Heart left ventricle (tissue), 16 donors: ENCODE data around the gene ASCC1. TPM values are rescaled to one million over a fixed set of nuclear protein-coding genes. Genes with fewer than 3 reads are reported as not detected.

ENCODE experiments used
- ATAC-seq, 4 donors: fragments of 200-7000 bp; cut with Tn5 transposase; one replicate each; pipeline ENCODE4 v1.9.1; 2020 to 2022; ENCODE audit warnings: moderate library complexity in 4 of 4, mild to moderate bottlenecking in 3 of 4, moderate number of reproducible peaks in 1 of 4
- DNase-seq, 5 donors: peaks; one replicate each; pipeline ENCODE4 v3.0.0-alpha.2; 2020
- H3K27ac ChIP-seq, 12 donors: fragments of 200-600 bp; sonication (generic) in 4 of 12; one replicate each; pipeline versions ENCODE4 v1.5.0 to v1.8.0; 2016 to 2022; ENCODE audit warnings: mild to moderate bottlenecking in 2 of 12
- H3K27me3 ChIP-seq, 9 donors: fragments of 200-600 bp; sonication (generic) in 2 of 9; one replicate each; pipeline versions ENCODE4 v1.5.1 to v1.8.0; 2016 to 2022; ENCODE audit warnings: mild to moderate bottlenecking in 3 of 9
- H3K36me3 ChIP-seq, 9 donors: fragments of 200-600 bp; sonication (generic) in 2 of 9; one replicate each; pipeline versions ENCODE4 v1.5.0 to v1.8.0; 2018 to 2022; ENCODE audit warnings: mild to moderate bottlenecking in 2 of 9
- H3K4me1 ChIP-seq, 12 donors: fragments of 200-600 bp; sonication (generic) in 4 of 12; one replicate each; pipeline versions ENCODE4 v1.5.0 to v1.8.0; 2016 to 2022; ENCODE audit warnings: mild to moderate bottlenecking in 3 of 12
- H3K4me3 ChIP-seq, 12 donors: fragments of 200-600 bp; sonication (generic) in 4 of 12; one replicate each; pipeline versions ENCODE4 v1.5.0 to v1.8.0; 2017 to 2022; ENCODE audit warnings: mild to moderate bottlenecking in 9 of 12, moderate library complexity in 4 of 12
- H3K9me3 ChIP-seq, 12 donors: fragments of 200-600 bp; sonication (generic) in 4 of 12; one replicate each; pipeline versions ENCODE4 v1.5.0 to v1.8.0; 2016 to 2022; ENCODE audit warnings: mild to moderate bottlenecking in 1 of 12
- CTCF ChIP-seq, 12 donors: fragments of 200-600 bp; sonication (generic) in 4 of 12; IDR thresholded peaks; one replicate each; pipeline versions ENCODE4 v1.5.0 to v1.8.0; 2018 to 2022; ENCODE audit warnings: antibody characterized with exemption in 12 of 12, mild to moderate bottlenecking in 5 of 12
- POLR2A ChIP-seq, 2 donors: fragments of 450-650 bp; IDR thresholded peaks; one replicate each; pipeline ENCODE4 v1.6.1; 2017; ENCODE audit warnings: antibody characterized with exemption in 2 of 2, mild to moderate bottlenecking in 2 of 2, moderate library complexity in 2 of 2
- WGBS, 4 donors: extraction: QIAGEN DNeasy Blood & Tissue Kit in 2 of 4; methylation state at CpG; one replicate each; pipeline versions ENCODE4 v1.1.5 to v1.1.7; 2013 to 2018; 5-methylcytosine and 5-hydroxymethylcytosine counted together
- intact Hi-C, 10 donors: fragments of 100-400 bp; cut with DNase I; formaldehyde crosslinking; loops; one replicate each; pipeline versions ENCODE4 v1.11.1 to v1.14.2; 2022
- polyA plus RNA-seq, 2 donors: library from polyadenylated mRNA; stranded (reverse); fragments of 200-250 nt; gene quantifications; one replicate each; pipeline ENCODE4 v1.2.3, GENCODE V29; 2013
- total RNA-seq, 9 donors: library from RNA; depleted of rRNA in 2 of 9; stranded (reverse); fragments of >200 nt in 2 of 9; fragmentation: NEBNext Ultra II Directional in 3 of 9; extraction: Animal tissue kit (Norgen Biotek cat#: 25700) in 3 of 9; gene quantifications; one replicate each; pipeline versions ENCODE4 v1.1.0 to v1.2.4, GENCODE V29; 2016 to 2023
- donor health status: ischemic (EF 13 %, LVEDD 7.1; RV severe dilation, severe dysfunction).
- donor health status: healthy with polysubstance abuse.
- donor health status: DM: no; HTN: yes; CAD: no.
- donor health status: DM: no; HTN: no; CAD: no.
- donor health status: ischemic (EF 25% LVEDD 6.9; RV normal size, moderate dysfunction).
- donor health status: ischemic (EF 25% LVEDD 5.7; RV mildly dilated, moderate dysfunction).
- donor health status: healthy.
- donor health status: DM: yes; HTN: yes; CAD: no.
- donor health status: ischemic (EF 35%, LVEDD 5.7; RV mildly dilated, moderate dysfunction).
- donor health status: nonischemic (EF 11% LVEDD 7.7; RV severe dilation, severe dysfunction).
- donor health status: DM: yes; HTN: yes; CAD: no.
- donor health status: PGD.
- donor health status: ischemic (EF 29% LVEDD 5.4; RV normal size, mild dysfunction).
- donor health status: nonischemic (EF 23%, LVEDD 6.1; RV moderate dilation, normal function).

ASCC1 gene
- total and polyA plus RNA-seq, 11 donors: 12.0 to 49.6 (median 35.3) TPM

DNA sequence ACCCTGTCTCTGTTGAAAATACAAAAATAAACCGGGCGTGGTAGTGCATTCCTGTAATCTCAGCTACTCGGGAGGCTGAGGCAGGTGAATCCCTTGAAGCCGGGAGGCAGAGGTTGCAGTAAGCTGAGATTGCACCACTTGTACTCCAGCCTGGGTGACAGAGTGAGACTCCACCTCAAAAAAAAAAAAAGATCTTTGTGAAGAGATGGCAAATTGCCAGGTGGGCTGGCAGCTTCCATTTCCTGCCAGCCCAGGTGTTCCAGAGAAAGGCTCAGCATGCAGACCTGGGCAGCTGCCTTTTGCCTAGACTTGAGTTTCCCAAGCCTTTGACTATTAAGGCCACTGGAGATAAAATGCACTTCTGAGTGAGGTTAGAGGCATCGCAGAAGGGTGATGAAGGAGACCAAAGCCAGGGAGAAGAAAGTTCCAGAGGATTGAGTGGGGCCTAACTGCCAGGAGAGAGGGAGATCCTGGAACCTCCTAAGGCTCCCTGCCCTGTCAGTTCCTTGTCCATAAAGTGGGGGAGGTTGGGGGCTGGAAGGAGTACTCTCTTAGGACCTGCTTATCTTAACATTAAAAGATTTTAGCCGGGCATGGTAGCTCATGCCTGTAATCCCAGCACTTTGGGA, 47.7 kb upstream of the ASCC1 start:
- no peaks in the 10 kb centered on the region for H3K9me3 ChIP-seq
- H3K36me3 ChIP-seq: no peaks in the 10 kb centered on the region
- intact Hi-C loops: loop anchor here in 1 of 10 donors (5.0 kb wide), 1 partner anchor 69 kb away; no protein-coding TSS in a partner anchor
- H3K4me3 ChIP-seq: no peak overlapping the region
- peaks cover 13 to 51% (median 30%) of the 10 kb centered on the region in 12 donors for H3K4me1 ChIP-seq
- H3K27ac ChIP-seq: no peak overlapping the region
- H3K27me3 ChIP-seq: no peaks in the 10 kb centered on the region
- ATAC-seq: no peak
- DNase-seq: no peak
- WGBS, 4 donors: 62 to 69% (median 66%) methylated on average over 6 of the region's 6 CpGs
- TF ChIP-seq CTCF (IDR thresholded peaks at IDR 0.05): no peak
- TF ChIP-seq POLR2A (IDR thresholded peaks at IDR 0.05): no peak

- H3K27me3 ChIP-seq: no peaks in the 10 kb centered on the region
- H3K9me3 ChIP-seq: no peaks in the 10 kb centered on the region
- H3K4me1 ChIP-seq: peaks cover 13 to 68% (median 38%) of the 10 kb centered on the region in 12 donors
- 92 to 97% (median 94%) methylated on average over 7 of the region's 7 CpGs for WGBS, 4 donors
- peak overlapping the region in 1 of 12 donors; percentile 66 for H3K4me3 ChIP-seq
- peak overlapping the region; percentile 75 to 98 (median 92) for H3K27ac ChIP-seq
- ATAC-seq (no peak), DNase-seq (no peak)
- no peaks in the 10 kb centered on the region for H3K36me3 ChIP-seq
- TF ChIP-seq CTCF (IDR thresholded peaks at IDR 0.05): no peak
- TF ChIP-seq POLR2A (IDR thresholded peaks at IDR 0.05): no peak
- intact Hi-C loops: loop anchor here in 1 of 10 donors (5.0 kb wide), 1 partner anchor 70 kb away; no protein-coding TSS in a partner anchor
These were observed 45.8 kb upstream of the ASCC1 start for GRCh38 chr10:72261784-72262404.

DNA sequence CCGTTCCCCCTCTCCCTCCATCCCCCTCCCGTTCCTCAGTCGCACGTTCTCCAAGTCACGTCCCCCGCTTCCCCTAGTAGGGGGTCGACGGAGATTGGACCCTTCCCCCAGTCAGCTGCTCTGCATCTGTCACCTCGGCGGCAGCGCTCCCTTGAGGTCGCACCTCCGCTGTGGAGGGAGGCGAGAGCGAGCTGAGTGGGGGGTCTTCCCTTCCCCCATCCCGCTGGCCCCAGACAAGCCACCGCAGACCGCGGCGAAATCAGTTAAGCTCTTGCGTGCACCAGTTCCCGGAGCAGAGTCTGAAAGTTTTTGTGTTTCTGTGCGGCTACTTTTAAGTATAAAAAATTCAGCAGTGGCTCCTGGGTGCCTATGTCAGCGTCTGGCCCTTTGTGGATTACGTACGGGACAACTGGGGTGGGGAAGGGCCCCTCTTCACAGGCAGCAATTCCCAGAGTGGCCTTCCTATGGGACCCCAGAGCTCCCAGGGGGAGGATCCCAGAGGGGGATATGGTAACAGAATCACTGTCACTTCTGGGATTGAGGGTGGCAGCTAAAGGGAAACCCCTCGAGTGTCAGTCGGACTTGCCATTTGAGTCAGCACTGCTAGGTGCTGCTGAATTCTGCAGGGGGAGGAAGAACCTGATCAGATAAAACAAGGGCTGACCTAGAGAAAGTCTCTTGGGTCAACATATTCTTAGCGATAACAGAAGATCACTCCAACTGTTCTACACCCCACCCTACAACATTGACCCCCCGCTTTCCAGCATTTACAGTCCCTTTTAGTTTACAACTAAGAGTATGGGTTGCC, 45.1 kb upstream of the ASCC1 start:
- H3K4me3 ChIP-seq: peak overlapping the region; percentile 16 to 70 (median 52)
- intact Hi-C loops: loop anchor here in 2 of 10 donors (1.0 to 5.0 kb wide), 2 partner anchors 12 to 71 kb away; partner anchors contain the start of gene DDIT4 (in 1 of the 2)
- H3K27me3 ChIP-seq: no peaks in the 10 kb centered on the region
- H3K27ac ChIP-seq: peak overlapping the region; percentile 75 to 98 (median 92)
- TF ChIP-seq CTCF (IDR thresholded peaks at IDR 0.05) (peak in 2 of 12 donors; percentile 11 to 22), POLR2A (IDR thresholded peaks at IDR 0.05) (no peak)
- H3K36me3 ChIP-seq: no peaks in the 10 kb centered on the region
- no peak for DNase-seq
- WGBS, 4 donors: 4 to 9% (median 5%) methylated on average over 21 to 30 of the region's 30 CpGs
- H3K4me1 ChIP-seq: peaks cover 16 to 75% (median 46%) of the 10 kb centered on the region in 12 donors
- no peaks in the 10 kb centered on the region for H3K9me3 ChIP-seq
- peak in 2 of 4 donors; percentile 1 to 2 for ATAC-seq
